8988T (cell line): ENCODE data around the gene SLC25A51.

Source experiments
- DNase-seq: peaks from one replicate; pipeline ENCODE4 v3.0.0; 2011

SLC25A51 gene, protein sequence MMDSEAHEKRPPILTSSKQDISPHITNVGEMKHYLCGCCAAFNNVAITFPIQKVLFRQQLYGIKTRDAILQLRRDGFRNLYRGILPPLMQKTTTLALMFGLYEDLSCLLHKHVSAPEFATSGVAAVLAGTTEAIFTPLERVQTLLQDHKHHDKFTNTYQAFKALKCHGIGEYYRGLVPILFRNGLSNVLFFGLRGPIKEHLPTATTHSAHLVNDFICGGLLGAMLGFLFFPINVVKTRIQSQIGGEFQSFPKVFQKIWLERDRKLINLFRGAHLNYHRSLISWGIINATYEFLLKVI

DNA sequence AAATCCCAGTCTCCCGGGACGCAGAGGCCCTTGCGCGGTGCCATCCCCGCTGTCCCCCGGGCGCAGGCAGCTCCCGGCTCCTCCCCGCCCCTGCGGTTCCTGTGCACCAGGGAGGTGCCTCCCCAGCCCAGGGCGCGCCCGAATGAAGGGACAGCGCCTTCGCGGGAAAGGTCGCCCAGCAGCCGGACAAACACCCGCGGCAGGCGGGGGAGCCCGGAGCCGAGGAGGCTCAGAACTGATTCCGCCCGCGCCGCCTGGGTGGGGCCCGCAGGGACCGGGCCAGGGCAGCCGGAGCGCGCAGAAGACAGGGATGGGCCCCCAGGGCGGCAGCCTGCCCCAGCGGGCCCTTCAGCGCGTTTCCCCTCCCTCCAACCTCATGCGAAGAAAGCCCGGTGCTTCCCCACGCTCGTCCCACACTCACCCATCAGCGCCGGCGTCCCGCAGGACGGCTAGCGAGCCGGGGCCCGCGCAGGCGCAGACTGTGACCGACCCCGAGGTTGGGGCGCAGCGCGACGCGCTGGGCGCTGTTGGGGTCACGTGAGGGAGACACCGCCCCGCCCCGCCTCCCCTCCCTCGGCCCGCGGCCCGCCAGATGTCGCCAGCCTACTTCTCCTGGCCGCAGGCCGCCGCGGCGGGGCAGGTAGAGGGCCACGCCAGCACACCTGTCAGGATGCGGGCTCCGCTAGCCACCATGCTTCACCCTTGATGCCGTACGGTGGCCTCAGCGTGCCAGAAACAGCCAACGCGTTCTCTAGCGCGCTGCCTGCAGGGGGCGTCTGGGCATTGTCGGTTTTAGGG lies at the start of gene SLC25A51:
SLC25A51 (minus strand) TSS at position 481 of the 798 bp plus-strand sequence. CDS start 15,577 bp downstream, outside the sequence.
- DNase-seq: peak; percentile 92

DNA sequence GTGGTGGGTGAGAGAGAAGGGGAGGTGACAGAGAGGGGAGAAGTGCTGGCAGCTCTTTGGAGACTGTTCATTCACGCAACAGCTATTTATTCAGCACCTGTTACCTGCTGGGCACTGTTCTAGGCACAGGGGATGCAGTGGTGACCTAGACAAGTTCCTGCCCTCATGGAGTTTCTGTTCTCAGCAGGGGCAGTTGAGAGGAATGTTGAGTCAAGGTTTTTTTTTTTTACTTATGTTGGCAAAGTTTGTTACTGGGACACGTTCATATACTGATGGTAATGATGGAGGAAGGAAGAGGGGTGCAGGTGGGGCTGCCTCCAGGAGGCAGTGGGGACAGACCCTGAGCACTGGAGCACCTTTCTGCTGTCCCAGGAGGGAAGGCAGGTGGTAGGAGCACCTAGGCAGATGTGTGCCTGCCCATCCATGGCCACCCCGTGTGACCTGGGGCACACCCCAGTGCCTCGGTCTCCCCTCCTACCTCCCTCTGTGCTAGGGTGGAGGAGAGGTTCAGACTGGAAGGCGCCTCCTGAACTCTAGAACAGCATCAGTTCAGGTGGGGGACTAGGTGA lies 49.4 kb upstream of the SLC25A51 start:
- DNase-seq: no peak

DNA sequence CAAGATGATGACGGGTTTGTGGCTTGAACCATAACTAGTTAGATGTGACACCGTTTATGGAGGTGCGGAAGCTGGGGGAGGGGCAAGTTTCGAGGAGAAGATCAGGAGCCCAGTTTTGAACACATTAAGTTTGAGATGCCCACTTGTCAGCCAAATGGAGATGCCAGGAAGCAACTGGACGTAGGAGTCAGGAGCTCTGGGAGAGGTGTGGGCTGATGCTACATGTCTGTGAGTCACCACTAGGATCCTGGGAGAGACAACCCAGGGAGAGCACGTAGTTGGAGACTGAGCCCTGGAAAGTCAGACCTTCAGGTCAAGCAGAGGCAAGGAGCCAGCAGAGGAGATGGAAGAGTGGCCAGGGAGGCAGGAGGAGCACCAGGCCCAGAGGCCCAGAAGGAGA lies 48.8 kb upstream of the SLC25A51 start:
- no peak for DNase-seq

DNA sequence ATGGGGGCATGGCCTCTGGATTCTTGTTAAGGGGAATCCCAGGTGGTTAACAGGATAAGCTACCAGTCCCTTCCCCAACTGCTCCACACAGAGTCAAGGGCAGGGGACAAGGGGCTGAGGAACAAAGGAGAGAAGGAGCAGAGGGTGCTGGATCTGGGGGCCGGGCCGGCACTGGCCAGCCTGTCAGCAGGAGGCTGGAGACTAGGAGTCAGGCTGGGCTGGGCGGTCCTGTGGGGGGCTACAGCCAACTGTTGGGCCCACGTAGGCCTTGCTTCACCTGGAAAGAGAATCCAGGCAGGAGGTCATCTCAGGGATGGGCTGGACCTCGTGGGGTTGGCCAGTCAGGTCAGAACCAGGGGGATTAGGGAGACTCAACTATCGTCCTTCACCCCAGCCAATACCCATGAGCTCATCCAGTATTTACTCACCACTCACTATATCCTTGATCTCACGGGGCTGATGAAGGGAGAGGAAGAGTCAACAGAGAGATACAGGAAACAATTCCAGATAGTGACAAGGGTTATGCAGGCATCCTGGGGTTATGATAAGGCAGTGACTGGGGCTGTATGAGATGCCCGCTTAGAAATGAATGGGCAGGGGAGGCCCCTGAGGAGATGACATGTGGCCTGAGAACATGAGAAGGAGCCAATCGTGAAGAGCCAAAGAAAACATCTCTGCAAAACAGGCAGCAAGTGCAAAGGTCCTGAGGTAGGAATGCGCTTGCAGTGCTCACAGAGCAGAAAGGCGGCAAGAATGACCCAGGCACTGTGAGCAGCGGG lies 47.9 kb upstream of the SLC25A51 start:
- DNase-seq: no peak

DNA sequence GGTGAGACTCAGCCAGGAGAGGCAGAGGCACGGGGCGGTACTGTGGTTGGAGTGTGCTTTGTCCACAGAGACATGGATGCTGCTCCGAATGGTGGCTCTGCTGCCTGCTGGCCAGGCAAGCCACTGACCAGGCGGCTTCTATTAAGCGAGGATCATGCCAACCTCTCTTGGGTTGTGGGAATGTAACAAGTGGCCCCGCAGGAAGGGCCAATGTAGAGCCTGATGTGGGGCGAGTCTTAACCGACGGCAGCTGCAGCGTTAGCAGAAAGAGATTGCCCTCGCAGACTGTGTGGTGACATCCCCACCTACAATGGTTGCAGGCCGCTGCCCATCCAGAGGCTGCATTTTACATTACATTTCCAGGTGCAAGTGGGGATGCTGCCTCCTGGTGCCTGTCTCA lies 46.6 kb upstream of the SLC25A51 start:
- DNase-seq: no peak

DNA sequence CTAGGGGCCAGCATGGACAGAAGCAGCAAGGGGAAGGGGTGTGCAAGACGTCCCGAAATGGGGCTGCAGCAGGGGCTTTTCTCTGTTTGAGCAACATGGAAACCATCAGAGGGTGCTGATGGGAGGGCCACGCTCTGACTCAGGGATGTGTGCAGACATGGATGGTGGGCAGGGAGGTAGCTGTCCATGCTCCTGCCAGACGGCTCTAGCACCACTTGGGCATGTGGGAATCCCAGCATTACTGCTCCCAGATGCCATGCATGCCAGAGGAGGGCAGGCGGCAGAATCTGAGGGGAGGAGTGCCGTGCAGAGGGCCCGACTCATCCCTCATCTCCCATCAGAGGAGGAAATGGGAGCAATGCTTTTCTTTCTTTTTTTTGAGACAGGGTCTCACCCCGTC lies 45.6 kb upstream of the SLC25A51 start:
- DNase-seq: peak; percentile 77

DNA sequence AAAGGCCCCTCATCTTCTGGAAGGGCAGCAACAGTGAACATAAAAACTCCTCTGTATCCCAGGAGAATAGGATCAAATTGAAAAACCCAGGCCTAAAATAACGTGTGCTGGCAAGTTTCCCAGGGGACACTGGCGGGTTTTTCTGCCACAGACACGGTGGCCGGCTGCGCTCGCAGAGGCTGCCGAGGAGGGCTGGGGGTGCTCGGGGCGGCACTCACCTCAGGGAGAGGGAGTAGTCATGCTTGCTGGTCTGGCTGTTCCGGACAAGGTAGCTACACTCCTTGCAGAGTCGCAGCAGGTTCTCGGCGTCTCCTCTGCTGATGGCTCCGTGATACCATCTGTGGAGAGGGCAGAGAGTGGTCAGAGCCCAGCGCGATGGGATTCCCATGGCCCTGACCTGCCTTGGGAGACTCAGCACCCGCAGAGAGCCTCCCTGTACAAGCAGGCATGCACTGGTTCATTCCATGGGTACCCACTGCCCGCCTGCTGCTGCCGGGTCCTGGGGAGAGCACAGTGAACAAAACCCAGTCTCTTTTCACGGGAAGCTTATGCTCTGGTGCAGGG lies 44.6 kb upstream of the SLC25A51 start:
- no peak for DNase-seq

DNA sequence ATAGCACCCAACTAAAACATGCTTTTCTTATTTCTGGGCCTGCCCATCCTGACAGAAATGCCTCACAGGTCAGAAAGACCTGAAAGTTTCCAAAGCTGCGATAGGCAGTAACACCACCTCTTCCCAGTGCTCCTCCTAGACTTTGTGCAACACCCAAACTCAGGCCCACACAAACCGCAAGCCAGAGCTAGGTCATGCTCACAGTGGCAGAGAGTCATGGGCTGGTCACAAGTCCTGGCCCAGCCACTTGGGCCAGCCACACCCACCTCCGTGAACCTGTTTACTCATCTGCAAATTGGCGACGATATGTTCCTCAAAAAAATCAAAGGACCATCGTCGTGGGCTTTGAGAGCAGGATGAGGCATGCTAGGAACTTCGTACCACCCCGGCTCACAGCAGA lies 44.0 kb upstream of the SLC25A51 start:
- DNase-seq: no peak

DNA sequence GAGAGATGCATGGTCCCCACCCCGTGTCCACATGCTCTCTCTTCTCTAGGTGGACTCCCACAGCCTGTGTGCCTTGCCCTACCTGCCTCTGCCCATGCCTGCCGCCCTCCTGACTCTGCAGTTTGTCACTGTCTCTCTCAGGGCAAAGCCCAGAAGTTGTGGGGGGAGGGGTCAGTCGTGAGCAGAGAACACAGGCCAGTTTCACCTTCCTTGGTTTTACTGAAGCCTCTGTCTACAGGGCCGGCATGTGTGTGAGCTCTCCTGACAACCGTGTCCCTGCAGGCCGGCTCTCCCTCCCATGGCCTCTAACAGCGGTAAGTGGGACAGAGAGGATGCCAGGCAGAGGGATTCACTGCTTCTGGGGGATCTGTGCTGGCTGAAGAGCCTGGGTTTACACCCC lies 43.5 kb upstream of the SLC25A51 start:
- DNase-seq: no peak

DNA sequence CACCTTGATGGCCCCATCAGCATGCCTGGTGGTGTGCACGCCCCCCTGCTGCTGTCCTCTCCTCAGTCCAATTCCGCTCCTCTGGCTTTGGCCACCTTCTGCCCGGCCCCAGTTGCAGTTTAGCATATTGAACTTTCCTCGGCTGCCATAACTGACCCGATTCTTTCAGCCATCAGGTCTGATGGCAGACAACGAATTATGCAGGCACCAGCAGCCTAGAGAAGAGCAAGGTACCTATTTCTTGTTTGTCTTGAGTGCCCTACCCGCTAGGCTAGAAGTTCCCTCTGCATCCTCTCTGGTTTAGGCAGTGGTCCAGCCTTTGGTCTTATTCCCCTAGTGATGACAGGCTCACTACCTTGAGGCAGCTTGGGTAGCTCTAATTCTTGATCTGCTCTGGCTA lies 43.0 kb upstream of the SLC25A51 start:
- DNase-seq: no peak

DNA sequence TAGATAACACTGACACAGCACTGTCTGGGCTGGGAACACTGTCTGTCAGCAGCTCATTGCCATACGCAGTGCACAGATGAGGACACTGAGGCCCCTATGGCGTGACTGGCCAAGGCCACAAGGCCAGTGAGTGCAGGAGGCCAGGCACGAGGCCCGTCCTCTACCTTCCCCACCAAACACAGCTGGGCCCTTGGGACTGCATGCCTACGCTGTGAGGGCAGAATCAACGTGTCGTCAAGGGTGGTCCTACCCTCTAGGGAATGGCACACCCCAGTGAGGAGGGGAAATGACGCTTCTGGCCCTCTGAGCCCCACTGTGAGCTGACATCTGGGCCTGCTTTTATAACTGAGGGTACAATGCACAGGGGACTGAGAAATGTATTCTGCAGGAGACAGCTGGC lies 42.1 kb upstream of the SLC25A51 start:
- no peak for DNase-seq

DNA sequence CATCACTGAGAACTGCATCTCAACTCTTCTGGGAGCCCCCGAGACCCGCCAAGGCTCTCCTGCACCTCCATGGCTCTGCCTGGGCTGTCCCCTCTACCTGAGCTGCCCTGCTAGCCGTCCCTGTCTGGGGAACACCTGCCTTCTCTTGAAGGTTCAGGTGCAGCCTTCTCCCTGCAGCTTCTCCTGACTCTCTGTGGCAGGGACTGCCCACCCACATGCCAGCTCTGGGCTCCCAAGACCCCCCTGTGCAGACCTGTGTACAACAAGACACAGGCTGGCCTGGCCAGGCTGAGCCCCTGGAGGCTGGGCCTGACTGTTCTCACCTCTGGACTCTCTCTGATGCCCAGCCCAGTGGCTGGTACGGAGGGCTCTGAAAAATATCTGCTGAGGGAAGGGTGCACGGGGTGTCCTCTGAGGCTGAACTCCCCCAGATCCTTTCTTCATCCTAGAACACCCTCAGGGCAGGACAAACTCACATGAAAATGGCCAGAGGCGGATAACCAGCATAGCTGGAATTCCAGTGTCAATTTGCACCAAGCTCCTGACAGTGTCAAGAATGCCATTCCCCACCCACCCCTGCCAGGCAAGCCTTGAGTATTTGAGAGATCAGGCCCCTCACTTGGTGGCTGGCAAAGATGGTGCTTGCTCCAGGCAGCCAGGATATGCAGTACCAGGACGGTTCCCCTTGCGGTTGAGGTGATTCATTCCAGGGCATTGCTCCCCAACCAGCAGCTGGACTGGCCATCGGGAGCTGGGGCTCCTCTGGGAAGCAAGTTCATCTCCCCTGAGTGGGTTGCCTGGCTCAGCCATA lies 40.9 kb upstream of the SLC25A51 start:
- peak; percentile 37 for DNase-seq

DNA sequence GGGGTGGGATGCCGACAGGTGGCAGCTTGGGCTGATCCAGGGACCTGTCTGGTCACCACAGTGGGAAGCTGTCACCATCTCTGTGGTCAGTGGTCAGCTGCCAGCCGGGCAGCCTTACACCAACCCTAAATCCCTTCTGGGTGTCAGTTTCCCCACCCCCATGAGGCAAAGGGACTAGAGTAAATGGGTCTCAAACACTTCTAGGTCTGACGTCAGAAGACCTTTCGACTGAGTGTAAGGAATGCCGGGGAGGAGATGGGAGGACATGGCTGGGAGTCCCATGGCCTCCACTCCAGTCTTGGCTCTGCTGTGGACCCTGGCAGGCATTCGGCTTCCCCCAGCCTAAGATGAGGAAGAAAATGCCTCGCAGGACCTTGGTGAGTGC lies 40.3 kb upstream of the SLC25A51 start:
- DNase-seq: no peak

DNA sequence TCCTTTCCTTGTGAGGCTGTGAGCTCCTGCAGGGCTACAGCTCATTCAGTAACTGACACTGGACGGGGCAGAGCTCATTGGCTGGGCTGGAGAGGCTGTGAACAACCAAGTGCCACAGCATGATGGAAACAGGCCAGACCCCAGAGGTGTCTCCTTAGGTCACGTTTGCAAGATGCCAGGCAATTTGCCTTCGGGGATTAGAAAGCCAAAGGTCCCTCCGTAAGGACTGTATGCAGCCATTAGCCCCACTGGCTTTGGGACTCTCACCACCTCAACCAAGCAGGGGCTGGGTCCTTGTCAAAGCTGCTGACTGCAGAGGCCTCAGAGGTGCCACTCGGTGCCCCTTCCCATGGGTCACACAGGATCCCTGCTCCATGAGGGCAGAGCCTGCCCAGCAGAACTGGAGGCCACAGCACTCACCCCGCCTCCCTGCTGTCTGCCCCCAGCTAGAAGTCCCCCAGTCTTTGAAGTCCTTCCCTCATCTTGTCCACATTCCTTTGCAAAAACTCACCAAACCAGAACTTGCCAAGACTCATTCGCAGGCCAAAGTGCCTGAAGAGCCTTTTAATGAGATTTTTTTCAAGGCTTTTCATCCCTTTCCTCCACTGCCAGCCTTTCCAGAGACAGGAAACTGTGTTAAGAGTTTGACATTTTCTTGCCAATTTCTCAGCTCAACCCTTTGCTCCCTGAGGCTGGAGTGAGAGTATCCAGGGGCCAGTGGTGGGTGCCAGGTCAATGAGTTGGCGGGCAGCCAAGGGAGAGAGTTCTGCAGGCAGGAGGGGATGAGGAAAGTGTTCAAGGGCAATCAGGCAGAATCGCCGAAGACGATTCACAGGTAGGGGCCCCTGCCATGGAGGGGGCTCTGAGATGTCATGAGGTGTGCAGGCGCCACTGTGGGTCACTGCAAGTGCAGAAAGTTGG lies 39.7 kb upstream of the SLC25A51 start:
- DNase-seq: no peak

DNA sequence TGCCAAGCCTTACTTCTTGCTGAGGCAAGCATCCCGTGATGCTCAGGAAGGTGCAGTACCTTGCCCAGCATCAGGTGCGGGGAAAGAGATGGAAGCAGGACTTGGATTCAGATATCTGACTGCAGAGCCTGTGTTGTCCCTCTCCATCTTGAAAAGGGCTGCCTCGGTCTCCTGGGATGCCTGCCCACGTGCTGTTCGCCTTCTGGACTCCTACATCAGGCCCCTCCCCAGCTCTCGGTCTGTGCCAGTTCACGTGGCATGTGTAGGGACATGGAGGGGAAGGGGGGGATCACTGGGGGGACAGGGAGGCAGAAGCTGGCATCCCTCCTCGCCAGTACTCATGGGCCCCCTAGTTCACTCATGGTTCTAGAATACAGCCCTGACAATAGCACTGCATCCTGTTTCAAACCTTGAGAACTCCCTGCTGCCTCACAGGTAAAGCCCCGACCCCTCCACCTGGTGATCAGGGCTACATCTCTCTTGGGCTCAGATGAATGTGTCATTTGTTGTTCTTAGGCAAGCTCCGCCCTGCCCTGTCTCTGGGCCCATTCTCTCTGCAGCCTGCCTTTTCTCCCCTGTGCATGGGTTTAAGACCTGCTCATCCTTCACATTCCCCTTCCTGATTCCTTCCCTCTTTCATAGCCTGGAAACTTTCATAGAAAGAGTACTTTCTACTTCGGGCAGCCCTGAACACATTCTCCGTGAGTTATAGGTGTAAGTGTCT lies 38.9 kb upstream of the SLC25A51 start:
- DNase-seq: no peak

DNA sequence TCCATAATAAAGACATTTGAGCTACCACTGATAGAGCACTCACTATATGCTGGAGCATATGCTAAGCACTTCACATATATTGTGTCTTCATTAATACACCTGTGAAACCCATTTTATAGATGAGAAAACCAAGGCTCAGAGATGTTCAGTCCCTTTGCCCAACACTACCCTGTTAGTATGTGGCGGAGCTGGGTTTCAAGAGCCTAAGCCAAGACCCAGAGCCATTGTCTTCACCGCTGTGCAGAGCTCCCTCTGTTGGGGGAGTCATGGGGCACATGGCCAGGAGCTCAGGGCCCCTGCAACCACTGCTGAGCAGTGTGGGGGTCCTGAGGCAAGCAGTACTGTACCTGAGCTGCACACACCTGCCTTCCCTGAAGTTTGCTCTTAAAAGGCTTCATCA lies 37.3 kb upstream of the SLC25A51 start:
- no peak for DNase-seq

DNA sequence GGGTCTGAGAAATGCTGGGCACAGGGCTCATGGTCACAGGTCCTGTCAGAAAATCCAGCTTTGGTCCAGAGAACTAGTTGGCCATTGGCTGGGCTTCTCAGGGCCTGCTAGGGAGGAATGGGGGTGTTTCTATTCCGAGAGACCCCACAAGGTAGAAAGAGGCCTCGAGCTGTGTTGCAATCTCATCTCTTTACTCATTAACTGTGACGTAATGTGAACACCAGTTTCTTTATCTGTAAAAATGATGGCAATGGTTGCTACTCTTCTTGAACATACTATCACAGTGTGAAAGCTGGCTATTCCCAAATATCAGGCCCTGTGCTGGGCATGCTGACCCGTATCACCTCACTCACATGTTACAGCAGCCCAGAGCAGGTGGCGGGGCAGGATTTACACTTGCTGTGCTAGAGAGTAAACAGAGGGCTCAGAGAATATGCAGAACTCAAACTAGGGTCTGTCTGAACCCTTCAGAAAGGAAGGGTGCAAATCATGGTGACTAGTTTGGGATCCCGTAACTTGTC lies 35.7 kb upstream of the SLC25A51 start:
- no peak for DNase-seq

DNA sequence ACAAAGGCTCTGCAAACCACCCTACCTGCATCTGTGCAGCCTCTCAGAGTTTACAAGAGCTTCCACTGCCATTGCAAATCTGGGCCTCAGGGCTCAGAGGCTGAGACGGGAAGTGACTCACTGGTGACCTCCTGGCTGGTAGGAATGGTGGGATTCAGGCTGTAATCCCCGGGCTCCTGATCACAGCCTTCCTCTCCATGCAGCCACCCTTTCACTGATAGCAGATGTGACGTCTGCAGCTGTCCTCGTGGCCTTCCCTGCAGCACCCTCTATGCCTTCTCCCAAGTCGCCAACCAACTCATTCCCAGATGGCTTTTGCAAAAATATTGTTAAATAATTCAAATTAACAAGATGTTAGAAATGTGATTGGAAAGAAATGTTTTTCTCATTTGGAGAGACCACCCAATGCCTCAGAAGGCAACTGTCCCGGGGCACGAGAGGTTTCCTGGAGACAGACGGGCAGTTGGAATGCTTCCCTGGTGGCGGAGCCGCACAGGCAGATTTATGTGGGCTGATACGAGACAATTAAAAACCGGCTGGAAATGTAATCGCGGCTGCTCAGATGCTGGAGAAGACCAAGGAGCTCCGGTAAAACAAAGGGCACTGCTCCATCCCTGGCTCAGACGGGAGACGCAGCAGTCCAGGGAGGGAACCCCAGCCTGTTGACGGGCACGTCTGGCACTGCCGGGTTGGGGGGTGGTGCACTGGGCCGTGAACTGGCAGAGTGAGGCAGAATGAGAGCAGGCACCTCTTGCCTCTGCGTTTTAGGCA lies 34.4 kb upstream of the SLC25A51 start:
- peak; percentile 87 for DNase-seq

DNA sequence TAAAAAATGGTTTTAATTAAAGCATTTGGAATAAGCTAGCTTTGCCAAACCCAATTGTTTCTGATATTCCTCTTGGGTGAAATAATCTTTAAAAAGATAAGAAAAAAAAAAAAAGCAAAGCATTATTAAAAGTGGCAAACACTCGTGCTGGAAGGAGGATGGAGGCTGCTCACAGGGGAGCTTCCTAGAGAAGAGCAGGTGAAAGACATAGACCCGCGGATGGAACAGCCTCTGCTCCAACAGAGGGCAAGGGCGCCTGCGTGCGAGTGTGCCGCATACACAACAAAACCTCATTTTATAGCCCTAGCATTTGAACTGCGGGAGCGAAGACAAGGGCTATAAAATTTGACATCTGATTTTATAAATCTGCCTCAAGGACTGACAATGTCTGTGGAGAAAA lies 33.4 kb upstream of the SLC25A51 start:
- DNase-seq: no peak
